Endodermal cell (in vitro differentiated cells): ENCODE results near the gene TANGO2. TPM values are rescaled to one million over a fixed set of nuclear protein-coding genes. Genes with fewer than 3 reads are reported as not detected.
A peak's percentile ranks its signal among the peaks of the same experiment; 100 is the strongest.

ENCODE experiments used
- DNase-seq: peaks from one replicate; pipeline ENCODE4 v3.0.0-alpha.2; 2017
- H3K27ac ChIP-seq: 2 replicates; pipeline ENCODE4 v1.5.1; 2013; ENCODE audit warnings: mild to moderate bottlenecking, low read depth, low read length, moderate library complexity
- H3K27me3 ChIP-seq: 2 replicates; pipeline ENCODE4 v1.6.1; 2013; ENCODE audit warnings: mild to moderate bottlenecking, low read length, moderate library complexity; ENCODE audit not compliant: insufficient read depth, control insufficient read depth, poor library complexity, severe bottlenecking
- H3K36me3 ChIP-seq: 2 replicates; pipeline ENCODE4 v1.7.0; 2013; ENCODE audit warnings: mild to moderate bottlenecking, low read length, moderate library complexity; ENCODE audit not compliant: control insufficient read depth, insufficient read depth
- H3K4me1 ChIP-seq: one replicate; pipeline ENCODE4 v1.7.0; 2013; ENCODE audit warnings: low read length; ENCODE audit not compliant: control insufficient read depth, insufficient read depth
- H3K4me3 ChIP-seq: 2 replicates; pipeline ENCODE4 v1.5.1; 2013; ENCODE audit warnings: mild to moderate bottlenecking, low read length, moderate library complexity
- H3K9ac ChIP-seq: 2 replicates; pipeline ENCODE4 v1.6.1; 2013; ENCODE audit warnings: mild to moderate bottlenecking, low read length, moderate library complexity; ENCODE audit not compliant: poor library complexity, severe bottlenecking; ENCODE audit errors: extremely low read depth
- H3K9me3 ChIP-seq: 2 replicates; pipeline ENCODE4 v1.6.1; 2013; ENCODE audit warnings: mild to moderate bottlenecking, low read length, moderate library complexity; ENCODE audit not compliant: control insufficient read depth
- H3K27ac Mint-ChIP-seq: 2 replicates; pipeline ENCODE4 v1.8.0; 2020; ENCODE audit warnings: mixed read lengths
- H3K27me3 Mint-ChIP-seq: 2 replicates; pipeline ENCODE4 v1.8.0; 2021; ENCODE audit warnings: mild to moderate bottlenecking, mixed read lengths; ENCODE audit not compliant: insufficient read depth
- H3K36me3 Mint-ChIP-seq: 2 replicates; pipeline ENCODE4 v1.8.0; 2020; ENCODE audit warnings: low read depth, mixed read lengths
- H3K4me1 Mint-ChIP-seq: 2 replicates; pipeline ENCODE4 v1.8.0; 2020; ENCODE audit warnings: mixed read lengths
- H3K4me3 Mint-ChIP-seq: 2 replicates; pipeline ENCODE4 v1.8.0; 2020; ENCODE audit warnings: mild to moderate bottlenecking, moderate library complexity, mixed read lengths
- H3K9me3 Mint-ChIP-seq: 2 replicates; pipeline ENCODE4 v1.8.0; 2020; ENCODE audit warnings: mild to moderate bottlenecking, mixed read lengths
- WGBS, 2 experiments: methylation state at CpG; one replicate each; pipeline versions ENCODE4 v1.1.5 to v1.1.7; 2013; ENCODE audit warnings: missing lambda C conversion rate in 2 of 2, mixed read lengths in 1 of 2; ENCODE audit not compliant: insufficient coverage in 1 of 2, insufficient read length in 1 of 2; 5-methylcytosine and 5-hydroxymethylcytosine counted together
- total RNA-seq, 2 donors: library from RNA; stranded (reverse); fragmentation: NEBNext Ultra II Directional in 1 of 2; extraction: Animal tissue kit (Norgen Biotek cat#: 25700) in 1 of 2; gene quantifications; 2 replicates in 1 of 2; 3 replicates in 1 of 2; pipeline ENCODE4 v1.2.1, GENCODE V29; 2021
- TF ChIP-seq, protein P1 (sequence below): fragments of 200-600 bp; sonication (generic); conservative IDR thresholded peaks from 2 replicates; pipeline ENCODE4 v1.5.0; 2021; ENCODE audit warnings: antibody characterized with exemption, mild to moderate bottlenecking

TANGO2 gene
- total RNA-seq, 2 donors from 2014 or later: 19.9 to 21.8 TPM

DNA sequence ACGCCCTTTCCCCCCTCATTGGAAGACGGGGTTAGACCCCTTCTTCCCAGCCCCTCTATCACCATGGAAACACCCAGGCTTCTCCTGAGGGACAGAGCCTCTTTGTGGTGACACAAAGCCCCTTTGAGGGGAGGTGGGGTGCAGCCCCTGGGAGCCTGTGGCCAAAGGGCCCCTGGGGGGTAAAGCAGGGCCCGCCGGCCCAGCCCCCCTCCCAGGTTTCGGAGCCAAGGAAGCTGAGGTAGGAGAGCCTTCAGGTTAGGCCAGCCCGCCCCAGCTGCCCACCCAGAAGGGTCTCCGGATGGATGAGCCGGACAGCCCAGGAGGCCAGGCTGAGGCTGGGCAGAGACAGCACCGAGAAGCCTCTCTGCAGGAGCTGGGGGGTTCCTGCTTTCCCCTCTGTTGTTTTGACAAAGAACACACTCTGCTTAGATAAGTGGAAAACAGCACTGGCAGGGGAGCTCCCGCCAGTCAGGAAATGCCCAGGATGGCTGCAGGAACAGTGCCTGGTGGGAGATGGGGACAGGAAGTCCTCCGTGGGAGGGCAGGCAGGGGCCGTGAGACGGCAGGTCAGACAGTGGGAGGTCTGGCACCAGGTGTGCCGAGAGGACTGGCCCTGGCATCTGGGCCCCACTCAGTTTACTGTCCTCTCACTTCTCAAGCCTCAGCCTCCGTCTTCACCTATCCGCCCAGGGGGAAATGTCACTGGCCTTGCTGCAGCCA is 22.5 kb upstream of the TANGO2 start:
- TF ChIP-seq, protein P1, sequence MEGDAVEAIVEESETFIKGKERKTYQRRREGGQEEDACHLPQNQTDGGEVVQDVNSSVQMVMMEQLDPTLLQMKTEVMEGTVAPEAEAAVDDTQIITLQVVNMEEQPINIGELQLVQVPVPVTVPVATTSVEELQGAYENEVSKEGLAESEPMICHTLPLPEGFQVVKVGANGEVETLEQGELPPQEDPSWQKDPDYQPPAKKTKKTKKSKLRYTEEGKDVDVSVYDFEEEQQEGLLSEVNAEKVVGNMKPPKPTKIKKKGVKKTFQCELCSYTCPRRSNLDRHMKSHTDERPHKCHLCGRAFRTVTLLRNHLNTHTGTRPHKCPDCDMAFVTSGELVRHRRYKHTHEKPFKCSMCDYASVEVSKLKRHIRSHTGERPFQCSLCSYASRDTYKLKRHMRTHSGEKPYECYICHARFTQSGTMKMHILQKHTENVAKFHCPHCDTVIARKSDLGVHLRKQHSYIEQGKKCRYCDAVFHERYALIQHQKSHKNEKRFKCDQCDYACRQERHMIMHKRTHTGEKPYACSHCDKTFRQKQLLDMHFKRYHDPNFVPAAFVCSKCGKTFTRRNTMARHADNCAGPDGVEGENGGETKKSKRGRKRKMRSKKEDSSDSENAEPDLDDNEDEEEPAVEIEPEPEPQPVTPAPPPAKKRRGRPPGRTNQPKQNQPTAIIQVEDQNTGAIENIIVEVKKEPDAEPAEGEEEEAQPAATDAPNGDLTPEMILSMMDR: no peak
- no peaks in the 10 kb centered on the region for H3K4me1 ChIP-seq
- Mint-ChIP-seq H3K27me3 (peaks cover 1% of the 10 kb centered on the region), H3K9me3 (peaks cover 3% of the 10 kb centered on the region), H3K36me3 (peaks cover 3% of the 10 kb centered on the region), H3K4me1 (peaks cover 10% of the 10 kb centered on the region), H3K4me3 (no peak overlapping the region), H3K27ac (no peak overlapping the region)
- no peak overlapping the region for H3K4me3 ChIP-seq
- H3K9me3 ChIP-seq: peaks cover 5% of the 10 kb centered on the region
- no peaks in the 10 kb centered on the region for H3K27me3 ChIP-seq
- no peak for DNase-seq
- H3K27ac ChIP-seq: peak overlapping the region; percentile 87
- H3K36me3 ChIP-seq: no peaks in the 10 kb centered on the region
- WGBS, 2 experiments: 54 to 76% methylated on average over 10 to 16 of the region's 16 CpGs
- no peak overlapping the region for H3K9ac ChIP-seq

DNA sequence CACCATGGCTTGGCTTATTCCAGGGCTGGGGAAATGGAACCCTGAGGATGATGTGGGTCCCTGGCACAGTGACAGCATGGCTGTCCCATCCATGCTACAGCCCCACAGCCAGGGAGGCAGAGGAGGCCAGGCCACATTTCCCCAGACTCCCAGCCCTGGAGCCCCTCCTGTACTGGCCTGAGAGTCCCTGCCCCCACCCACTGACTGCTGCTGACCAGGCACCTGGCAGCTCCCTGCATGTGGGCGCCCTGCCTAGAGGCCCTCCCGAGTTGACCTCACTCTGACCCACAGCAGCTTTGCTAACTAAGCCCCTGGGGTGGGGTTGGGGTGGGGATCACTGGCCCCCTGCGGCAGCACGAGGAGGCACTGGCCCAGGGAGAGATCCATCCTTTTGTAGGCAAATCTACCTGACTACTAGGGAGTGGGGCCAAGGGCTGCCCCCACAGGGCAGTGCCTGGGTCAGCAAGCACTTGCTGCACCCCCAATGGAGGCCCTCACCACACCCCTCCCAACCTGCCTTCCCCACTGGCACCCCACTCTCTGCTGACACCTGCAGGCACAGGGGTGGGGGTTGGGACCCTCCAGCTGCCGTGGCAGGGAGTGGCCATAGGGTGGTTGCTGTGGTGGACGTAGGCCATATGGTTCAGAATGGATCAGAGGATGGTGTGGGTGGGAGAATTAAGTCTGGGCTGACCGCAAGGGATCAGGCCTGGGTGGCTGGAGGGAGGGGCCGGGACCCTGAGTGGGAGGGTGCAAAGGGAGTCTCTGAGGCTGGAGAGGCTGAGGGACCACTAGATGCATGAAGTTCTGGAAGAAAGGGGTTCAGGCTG is 21.7 kb upstream of the TANGO2 start:
- Mint-ChIP-seq H3K27ac (no peak overlapping the region), H3K4me1 (peaks cover 10% of the 10 kb centered on the region)
- H3K4me1 ChIP-seq: no peaks in the 10 kb centered on the region

More for the DNA sequence above, 21.7 kb upstream of the TANGO2 start:
- no peaks in the 10 kb centered on the region for H3K36me3 ChIP-seq
- H3K9me3 Mint-ChIP-seq: peaks cover 11% of the 10 kb centered on the region
- H3K36me3 Mint-ChIP-seq: peaks cover 7% of the 10 kb centered on the region
- H3K9me3 ChIP-seq: peaks cover 13% of the 10 kb centered on the region
- 82 to 97% methylated on average over 4 to 8 of the region's 8 CpGs for WGBS, 2 experiments
- no peaks in the 10 kb centered on the region for H3K27me3 ChIP-seq
- no peak overlapping the region for H3K4me3 ChIP-seq
- peak overlapping the region; percentile 87 for H3K27ac ChIP-seq
- no peaks in the 10 kb centered on the region for H3K27me3 Mint-ChIP-seq
- no peak overlapping the region for H3K4me3 Mint-ChIP-seq
- no peak overlapping the region for H3K9ac ChIP-seq
- no peak for DNase-seq
- TF ChIP-seq, protein P1: no peak
